Measurements from ENCODE around the gene DCLK3.

DCLK3 gene

GRCh38 chr3:36803091-36803791 lies 38.9 kb upstream of the DCLK3 start:
- no peaks in the 10 kb centered on the region for H3K79me2 ChIP-seq (ENCODE audit: control insufficient read depth, insufficient read depth, low read length)
- no peak overlapping the region for H2BK15ac ChIP-seq (replicated peaks; ENCODE audit: low read depth)
- no peaks in the 10 kb centered on the region for H3K27me3 ChIP-seq (ENCODE audit: insufficient read depth, low read length, poor library complexity)
- H4K5ac ChIP-seq (ENCODE audit: low read length), result no peak overlapping the region
- no peaks in the 10 kb centered on the region for H3K4me1 ChIP-seq (ENCODE audit: control insufficient read depth, low read depth, low read length)
- H2BK5ac ChIP-seq (ENCODE audit: low read length), result no peak overlapping the region
- no peak overlapping the region for H3K4me2 ChIP-seq (ENCODE audit: low read length)
- DNase-seq, result no peak
- no peak overlapping the region for H2AK5ac ChIP-seq (ENCODE audit: low read length)
- no peak overlapping the region for H3K18ac ChIP-seq (ENCODE audit: low read length)
- H3K27ac ChIP-seq (ENCODE audit: low read depth, low read length), result no peak overlapping the region
- H3K79me1 ChIP-seq (ENCODE audit: low read length), result no peaks in the 10 kb centered on the region
- no peak overlapping the region for H4K8ac ChIP-seq (ENCODE audit: low read depth, low read length)
- no peak overlapping the region for H3K4ac ChIP-seq (ENCODE audit: low read depth, low read length)
- no peak overlapping the region for H3K4me3 ChIP-seq (ENCODE audit: low read length)
- no peak overlapping the region for H3K56ac ChIP-seq (ENCODE audit: low read length)
- H2BK120ac ChIP-seq (ENCODE audit: low read depth, low read length), result no peak overlapping the region
- no peak overlapping the region for H3K23ac ChIP-seq (ENCODE audit: low read length)
- no peak overlapping the region for H3K9ac ChIP-seq (ENCODE audit: low read length)
- H3K36me3 ChIP-seq (ENCODE audit: control insufficient read depth, insufficient read depth, low read length), result no peaks in the 10 kb centered on the region
- no CpG with 5 or more reads among the region's 5 CpGs for WGBS (ENCODE audit: extremely low coverage, insufficient coverage, low lambda C conversion rate)

GRCh38 chr3:36800533-36801116 lies 36.3 kb upstream of the DCLK3 start:
- Histone ChIP-seq H3K79me1 (ENCODE audit: low read length) (no peaks in the 10 kb centered on the region), H3K9ac (ENCODE audit: low read length) (no peak overlapping the region), H4K8ac (ENCODE audit: low read depth, low read length) (no peak overlapping the region), H3K23ac (ENCODE audit: low read length) (no peak overlapping the region), H3K27ac (ENCODE audit: low read depth, low read length) (no peak overlapping the region), H3K4me3 (ENCODE audit: low read length) (no peak overlapping the region), H4K5ac (ENCODE audit: low read length) (no peak overlapping the region), H2BK5ac (ENCODE audit: low read length) (no peak overlapping the region), H2BK120ac (ENCODE audit: low read depth, low read length) (no peak overlapping the region), H3K36me3 (ENCODE audit: control insufficient read depth, insufficient read depth, low read length) (no peaks in the 10 kb centered on the region), H3K27me3 (ENCODE audit: insufficient read depth, low read length, poor library complexity) (no peaks in the 10 kb centered on the region), H2AK5ac (ENCODE audit: low read length) (no peak overlapping the region), H3K18ac (ENCODE audit: low read length) (no peak overlapping the region), H2BK15ac (replicated peaks; ENCODE audit: low read depth) (no peak overlapping the region), H3K4me2 (ENCODE audit: low read length) (no peak overlapping the region), H3K79me2 (ENCODE audit: control insufficient read depth, insufficient read depth, low read length) (no peaks in the 10 kb centered on the region), H3K56ac (ENCODE audit: low read length) (no peak overlapping the region), H3K4me1 (ENCODE audit: control insufficient read depth, low read depth, low read length) (no peaks in the 10 kb centered on the region), H3K4ac (ENCODE audit: low read depth, low read length) (no peak overlapping the region)
- no CpG with 5 or more reads among the region's 3 CpGs for WGBS (ENCODE audit: extremely low coverage, insufficient coverage, low lambda C conversion rate)
- DNase-seq, result no peak

- Histone ChIP-seq H3K4ac (ENCODE audit: low read depth, low read length) (no peak overlapping the region), H2BK15ac (replicated peaks; ENCODE audit: low read depth) (peak overlapping the region; percentile 60), H3K18ac (ENCODE audit: low read length) (no peak overlapping the region), H3K4me2 (ENCODE audit: low read length) (no peak overlapping the region), H3K79me2 (ENCODE audit: control insufficient read depth, insufficient read depth, low read length) (no peaks in the 10 kb centered on the region), H4K5ac (ENCODE audit: low read length) (no peak overlapping the region), H3K4me3 (ENCODE audit: low read length) (no peak overlapping the region), H3K36me3 (ENCODE audit: control insufficient read depth, insufficient read depth, low read length) (no peaks in the 10 kb centered on the region), H2BK5ac (ENCODE audit: low read length) (no peak overlapping the region), H3K56ac (ENCODE audit: low read length) (no peak overlapping the region), H3K79me1 (ENCODE audit: low read length) (no peaks in the 10 kb centered on the region), H3K23ac (ENCODE audit: low read length) (no peak overlapping the region), H3K27me3 (ENCODE audit: insufficient read depth, low read length, poor library complexity) (no peaks in the 10 kb centered on the region), H4K8ac (ENCODE audit: low read depth, low read length) (no peak overlapping the region), H2BK120ac (ENCODE audit: low read depth, low read length) (no peak overlapping the region), H3K9ac (ENCODE audit: low read length) (no peak overlapping the region), H3K4me1 (ENCODE audit: control insufficient read depth, low read depth, low read length) (no peaks in the 10 kb centered on the region), H2AK5ac (ENCODE audit: low read length) (no peak overlapping the region), H3K27ac (ENCODE audit: low read depth, low read length) (no peak overlapping the region)
- no peak for DNase-seq
Measured at GRCh38 chr3:36796881-36797280, 32.5 kb upstream of the DCLK3 start.

DNA sequence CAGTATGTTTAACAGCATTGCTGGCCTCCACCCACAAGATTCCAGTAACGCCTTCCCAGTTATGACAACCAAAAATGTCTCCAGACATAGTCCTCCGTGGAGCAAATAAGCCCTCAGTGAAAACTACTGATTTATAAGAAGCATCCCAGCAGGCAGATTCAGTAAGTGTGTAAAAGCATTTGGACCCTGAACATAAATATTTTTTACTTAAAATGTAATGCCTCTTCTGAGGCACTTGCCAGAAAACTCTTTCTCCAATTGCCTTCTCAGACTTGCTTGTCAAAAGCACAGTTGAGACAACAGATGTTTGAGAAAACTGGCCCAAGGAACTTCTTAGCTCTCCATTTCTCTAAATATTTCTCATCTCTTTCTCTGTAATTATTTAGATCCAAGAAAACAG lies 31.8 kb upstream of the DCLK3 start:
- no peak overlapping the region for H3K4ac ChIP-seq (ENCODE audit: low read depth, low read length)
- no peak overlapping the region for H3K18ac ChIP-seq (ENCODE audit: low read length)
- H3K4me3 ChIP-seq (ENCODE audit: low read length), result no peak overlapping the region
- no peaks in the 10 kb centered on the region for H3K4me1 ChIP-seq (ENCODE audit: control insufficient read depth, low read depth, low read length)
- no peak overlapping the region for H3K4me2 ChIP-seq (ENCODE audit: low read length)
- no peaks in the 10 kb centered on the region for H3K79me1 ChIP-seq (ENCODE audit: low read length)
- no peak overlapping the region for H2BK5ac ChIP-seq (ENCODE audit: low read length)
- WGBS (ENCODE audit: extremely low coverage, insufficient coverage, low lambda C conversion rate), result no CpG with 5 or more reads among the region's 2 CpGs
- H3K79me2 ChIP-seq (ENCODE audit: control insufficient read depth, insufficient read depth, low read length), result no peaks in the 10 kb centered on the region
- H2BK15ac ChIP-seq (replicated peaks; ENCODE audit: low read depth), result no peak overlapping the region
- no peak overlapping the region for H3K9ac ChIP-seq (ENCODE audit: low read length)
- H3K36me3 ChIP-seq (ENCODE audit: control insufficient read depth, insufficient read depth, low read length), result no peaks in the 10 kb centered on the region
- H4K5ac ChIP-seq (ENCODE audit: low read length), result no peak overlapping the region
- no peaks in the 10 kb centered on the region for H3K27me3 ChIP-seq (ENCODE audit: insufficient read depth, low read length, poor library complexity)
- H4K8ac ChIP-seq (ENCODE audit: low read depth, low read length), result no peak overlapping the region
- no peak for DNase-seq
- no peak overlapping the region for H3K56ac ChIP-seq (ENCODE audit: low read length)
- no peak overlapping the region for H2BK120ac ChIP-seq (ENCODE audit: low read depth, low read length)
- no peak overlapping the region for H3K27ac ChIP-seq (ENCODE audit: low read depth, low read length)
- H3K23ac ChIP-seq (ENCODE audit: low read length), result no peak overlapping the region
- H2AK5ac ChIP-seq (ENCODE audit: low read length), result no peak overlapping the region

GRCh38 chr3:36795622-36796021 lies 31.3 kb upstream of the DCLK3 start:
- Histone ChIP-seq H3K4me1 (ENCODE audit: control insufficient read depth, low read depth, low read length) (no peaks in the 10 kb centered on the region), H4K5ac (ENCODE audit: low read length) (no peak overlapping the region), H3K9ac (ENCODE audit: low read length) (no peak overlapping the region), H3K4ac (ENCODE audit: low read depth, low read length) (no peak overlapping the region), H3K36me3 (ENCODE audit: control insufficient read depth, insufficient read depth, low read length) (no peaks in the 10 kb centered on the region), H2BK5ac (ENCODE audit: low read length) (no peak overlapping the region), H2AK5ac (ENCODE audit: low read length) (no peak overlapping the region), H3K56ac (ENCODE audit: low read length) (no peak overlapping the region), H2BK120ac (ENCODE audit: low read depth, low read length) (no peak overlapping the region), H3K27me3 (ENCODE audit: insufficient read depth, low read length, poor library complexity) (no peaks in the 10 kb centered on the region), H3K23ac (ENCODE audit: low read length) (no peak overlapping the region), H4K8ac (ENCODE audit: low read depth, low read length) (no peak overlapping the region), H3K79me1 (ENCODE audit: low read length) (no peaks in the 10 kb centered on the region), H3K79me2 (ENCODE audit: control insufficient read depth, insufficient read depth, low read length) (no peaks in the 10 kb centered on the region), H3K18ac (ENCODE audit: low read length) (no peak overlapping the region), H2BK15ac (replicated peaks; ENCODE audit: low read depth) (no peak overlapping the region), H3K4me2 (ENCODE audit: low read length) (no peak overlapping the region), H3K4me3 (ENCODE audit: low read length) (no peak overlapping the region), H3K27ac (ENCODE audit: low read depth, low read length) (no peak overlapping the region)
- no CpG with 5 or more reads among the region's 1 CpG for WGBS (ENCODE audit: extremely low coverage, insufficient coverage, low lambda C conversion rate)
- no peak for DNase-seq

DNA sequence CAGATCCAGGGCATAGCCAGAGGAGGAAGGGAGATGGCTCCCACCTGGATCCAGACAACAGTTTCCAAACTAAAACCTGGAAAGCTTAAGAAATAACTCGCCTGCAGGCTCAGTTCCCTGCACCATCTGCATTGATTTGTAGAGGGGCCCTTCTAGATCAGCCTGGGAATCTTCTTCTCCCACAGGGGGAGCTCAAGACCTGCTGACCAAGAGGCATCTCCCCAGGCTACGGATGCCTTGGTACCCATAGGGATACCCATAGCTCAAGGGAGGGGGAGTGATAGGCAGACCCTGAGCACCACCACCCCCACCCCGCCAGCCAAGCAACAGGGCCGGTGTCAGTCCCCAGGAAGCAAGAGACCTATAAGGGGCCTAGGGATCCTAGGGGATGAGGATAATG lies 28.0 kb upstream of the DCLK3 start:
- Histone ChIP-seq H2BK120ac (ENCODE audit: low read depth, low read length) (no peak overlapping the region), H3K4me2 (ENCODE audit: low read length) (no peak overlapping the region), H3K56ac (ENCODE audit: low read length) (no peak overlapping the region), H4K8ac (ENCODE audit: low read depth, low read length) (no peak overlapping the region), H3K18ac (ENCODE audit: low read length) (no peak overlapping the region), H3K4me1 (ENCODE audit: control insufficient read depth, low read depth, low read length) (no peaks in the 10 kb centered on the region), H3K9ac (ENCODE audit: low read length) (no peak overlapping the region), H3K4me3 (ENCODE audit: low read length) (no peak overlapping the region), H3K27me3 (ENCODE audit: insufficient read depth, low read length, poor library complexity) (no peaks in the 10 kb centered on the region), H2BK15ac (replicated peaks; ENCODE audit: low read depth) (no peak overlapping the region), H3K79me1 (ENCODE audit: low read length) (no peaks in the 10 kb centered on the region), H3K36me3 (ENCODE audit: control insufficient read depth, insufficient read depth, low read length) (no peaks in the 10 kb centered on the region), H2AK5ac (ENCODE audit: low read length) (no peak overlapping the region), H3K4ac (ENCODE audit: low read depth, low read length) (no peak overlapping the region), H3K27ac (ENCODE audit: low read depth, low read length) (no peak overlapping the region), H2BK5ac (ENCODE audit: low read length) (no peak overlapping the region), H4K5ac (ENCODE audit: low read length) (no peak overlapping the region), H3K79me2 (ENCODE audit: control insufficient read depth, insufficient read depth, low read length) (no peaks in the 10 kb centered on the region), H3K23ac (ENCODE audit: low read length) (no peak overlapping the region)
- WGBS (ENCODE audit: extremely low coverage, insufficient coverage, low lambda C conversion rate), result no CpG with 5 or more reads among the region's 4 CpGs
- DNase-seq, result peak; percentile 86
